NCI-H2196 treated with DMSO at 0.1 percent for 48 hours (cell line): ENCODE data around the gene ZNF562.
A peak's percentile ranks its signal among the peaks of the same experiment; 100 is the strongest.
"Not testable (repeated sequence)": the region's sequence is repeated elsewhere in the genome, so short reads cannot be mapped to it uniquely, and the experiment has no call there.

ENCODE experiments used
- DNase-seq: peaks from one replicate; lab custom pipeline; 2025; ENCODE audit not compliant: unreplicated experiment; lab: John Stamatoyannopoulos, UW

The ZNF562 gene

DNA sequence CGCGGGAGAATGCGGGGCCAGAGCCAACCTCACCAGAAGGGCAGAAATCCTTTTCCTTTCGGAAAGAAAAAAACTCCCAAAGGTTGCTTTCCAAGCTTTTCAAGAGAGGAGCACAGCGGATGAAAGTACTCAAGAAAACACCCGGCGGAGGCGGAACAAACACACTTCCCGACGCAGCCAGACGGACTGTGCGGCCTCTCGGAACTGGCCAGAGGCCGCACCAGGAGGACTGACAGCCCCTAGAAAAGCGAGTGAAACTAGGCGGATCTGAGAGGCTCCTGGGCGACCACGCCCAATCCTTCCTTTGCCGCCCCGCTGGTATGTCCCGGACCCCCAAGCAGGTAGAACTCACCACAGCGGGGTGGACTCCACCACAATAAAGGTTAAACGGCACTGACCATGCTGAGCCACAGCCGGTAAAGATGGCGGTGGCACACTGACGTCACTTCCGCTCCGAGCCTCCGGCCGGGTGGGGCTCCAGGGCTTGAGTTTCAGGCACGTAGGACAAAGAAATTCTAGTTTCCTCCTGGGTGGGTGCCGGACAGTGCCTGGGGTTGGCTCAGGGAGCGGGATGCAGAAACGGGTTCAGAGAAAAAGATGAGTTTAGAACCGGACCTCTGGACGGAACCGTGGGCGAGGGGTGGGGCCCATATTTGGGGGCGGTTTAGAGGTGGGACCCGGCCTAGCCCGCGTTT, at the start of gene ZNF562:
ZNF562 (minus strand) TSS at position 438 of the 695 bp plus-strand sequence. CDS start 14,356 bp downstream, outside the sequence.
- DNase-seq, result peak; percentile 83

DNA sequence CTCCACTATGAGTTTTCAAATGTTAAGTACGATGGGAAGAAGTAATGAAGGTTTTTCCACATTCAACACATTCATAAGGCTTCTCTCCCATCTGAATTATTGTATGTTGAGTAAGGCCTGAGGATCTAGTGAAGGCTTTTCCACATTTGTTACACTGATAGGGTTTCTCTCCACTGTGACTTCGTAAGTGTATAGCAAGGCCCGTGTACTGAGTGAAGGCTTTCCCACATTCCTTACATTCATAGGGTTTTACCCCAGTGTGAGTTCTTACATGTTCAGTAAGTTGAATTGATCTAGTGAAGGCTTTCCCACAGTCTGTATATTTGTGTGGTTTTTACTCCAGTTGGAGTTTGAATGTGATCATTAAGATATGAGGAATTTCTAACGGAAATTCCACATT, 49.3 kb upstream of the ZNF562 start:
- DNase-seq, result no peak

DNA sequence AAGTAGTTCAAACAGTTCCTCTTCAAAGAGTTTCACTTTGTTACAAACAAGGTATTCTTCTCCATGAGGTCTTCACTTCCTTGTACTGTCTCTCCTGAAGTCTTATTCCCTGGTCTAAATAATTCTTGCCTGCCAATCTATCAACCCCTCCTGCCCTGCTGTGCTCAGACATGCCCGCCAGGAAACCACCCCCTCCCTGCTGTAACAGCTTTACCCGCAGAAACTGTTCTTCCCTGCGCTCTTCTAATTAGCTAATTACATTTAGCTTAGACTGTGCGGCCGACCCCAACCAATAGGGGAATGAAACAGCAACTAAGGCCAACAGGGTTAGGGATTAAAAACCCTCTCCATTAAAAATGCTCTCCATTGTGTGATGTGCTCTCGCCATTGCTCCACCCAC, 47.0 kb upstream of the ZNF562 start:
- DNase-seq, result no peak

GRCh38 chr19:9720541-9720940, 45.6 kb upstream of the ZNF562 start:
- no peak for DNase-seq

DNA sequence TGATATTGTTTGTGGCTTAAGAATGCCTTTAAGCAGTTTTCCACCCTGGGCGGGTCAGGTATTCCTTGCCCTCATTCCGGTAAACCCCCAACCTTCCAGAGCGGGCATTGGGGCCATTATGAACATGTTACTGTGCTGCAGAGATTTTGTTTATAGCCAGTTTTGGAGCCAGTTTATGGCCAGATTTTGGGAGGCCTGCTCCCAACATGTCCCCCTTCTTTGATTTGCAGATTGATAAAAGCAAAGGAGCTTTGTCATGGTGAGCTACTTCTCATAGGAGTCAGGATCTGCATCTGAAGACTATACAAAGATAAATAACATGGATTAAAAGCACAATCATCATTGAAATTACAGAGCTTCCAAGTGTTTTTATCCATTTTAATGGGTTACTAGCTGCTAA, 36.9 kb upstream of the ZNF562 start:
- DNase-seq, result no peak

GRCh38 chr19:9709305-9709704, 34.4 kb upstream of the ZNF562 start:
- no peak for DNase-seq

DNA sequence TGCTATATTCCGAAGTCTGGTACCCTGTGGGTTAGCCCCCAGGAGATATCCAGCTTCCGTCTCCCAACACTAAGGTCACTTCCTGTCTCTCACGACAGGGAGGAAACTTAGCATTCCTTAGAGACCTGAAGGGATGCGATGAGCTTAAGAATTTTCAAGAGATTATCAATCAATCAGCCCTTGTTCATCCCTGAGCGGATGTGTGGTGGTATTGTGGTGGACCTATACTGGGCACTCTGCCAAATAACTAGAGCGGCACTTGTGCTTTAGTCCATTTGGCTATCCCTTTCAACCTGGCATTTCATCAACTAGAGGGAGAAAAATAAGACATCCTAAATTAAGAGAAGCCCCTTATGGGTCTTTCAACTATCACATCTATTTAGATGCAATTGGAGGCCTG, 30.9 kb upstream of the ZNF562 start:
- DNase-seq, result no peak

- DNase-seq, result no peak
These were observed 27.3 kb upstream of the ZNF562 start for GRCh38 chr19:9702186-9702585.

DNA sequence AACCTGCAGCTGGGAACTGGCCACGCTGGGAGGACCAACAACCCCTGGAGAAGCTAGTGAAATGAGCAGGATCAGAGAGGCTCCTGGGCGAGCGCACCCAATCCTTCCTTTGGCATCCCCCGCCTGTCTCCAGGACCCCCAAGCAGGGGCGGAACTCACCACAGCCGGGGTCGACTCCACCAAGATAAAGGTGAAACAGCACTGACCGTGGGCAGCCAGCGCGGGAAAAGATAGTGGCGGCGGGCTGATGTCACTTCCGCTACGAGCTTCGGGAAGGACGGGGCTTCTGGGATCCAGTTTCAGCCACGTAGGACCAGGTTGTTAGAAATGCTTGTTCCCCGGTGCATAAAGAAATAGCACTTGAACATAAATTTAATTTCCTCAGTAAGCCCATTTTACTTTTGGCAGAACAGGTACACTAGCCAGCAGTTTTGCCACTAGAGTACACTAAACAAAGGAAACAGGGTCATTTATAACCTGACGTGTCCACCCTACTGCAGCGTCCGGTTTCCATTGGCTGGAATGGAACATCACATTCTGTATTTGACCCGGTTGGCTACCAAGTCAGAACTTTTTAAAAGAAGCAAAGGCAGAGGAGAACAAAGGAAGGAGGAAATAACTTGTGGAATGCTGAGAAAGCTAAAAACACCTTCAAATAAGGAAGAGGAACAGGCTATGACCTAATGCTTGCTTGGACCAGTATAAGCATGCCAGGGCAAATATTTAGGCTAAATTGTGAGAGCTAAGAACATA, 25.5 kb upstream of the ZNF562 start:
- no peak for DNase-seq

GRCh38 chr19:9690301-9690700, 15.4 kb upstream of the ZNF562 start:
- not testable (repeated sequence) for DNase-seq

- DNase-seq, result not testable (repeated sequence)
These were observed 5.1 kb upstream of the ZNF562 start for GRCh38 chr19:9679996-9680395.

GRCh38 chr19:9675358-9675901, 530 bp upstream of the ZNF562 start:
- not testable (repeated sequence) for DNase-seq

DNA sequence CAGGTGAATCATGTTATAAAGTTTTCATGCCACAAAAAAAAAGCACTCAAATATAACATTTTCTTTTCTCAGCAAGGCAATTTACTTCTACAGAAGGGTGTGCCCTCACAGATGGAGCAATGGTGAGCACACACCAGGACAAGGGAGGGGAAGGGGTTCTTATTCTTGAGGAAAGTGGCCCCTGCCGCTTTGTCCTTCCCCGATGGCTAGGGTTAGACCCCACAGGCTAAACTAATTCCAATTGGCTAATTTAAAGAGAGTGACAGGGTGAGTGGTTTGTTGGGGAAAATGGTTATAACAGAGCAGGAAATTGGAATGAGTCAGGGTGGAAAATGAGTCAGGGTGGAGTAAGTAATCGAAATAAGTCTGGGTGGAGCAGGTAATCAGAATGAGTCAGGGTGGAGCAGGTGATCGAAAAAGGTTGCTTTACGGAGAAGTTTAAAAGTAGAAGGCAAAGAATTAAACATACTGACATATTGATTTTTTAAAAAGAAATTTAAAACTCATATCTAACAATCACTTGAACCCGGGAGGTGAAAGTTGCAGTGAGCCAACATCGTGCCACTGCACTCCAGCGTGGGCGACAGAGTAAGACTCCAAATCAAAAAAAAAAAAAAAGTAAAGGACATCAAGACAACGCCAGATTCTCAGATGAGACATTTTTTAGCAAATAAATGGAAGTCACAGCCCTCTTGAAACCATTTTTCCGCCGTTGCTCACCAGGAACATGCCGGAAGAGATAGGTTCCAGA, 813 bp downstream of the ZNF562 start:
- no peak for DNase-seq

- no peak for DNase-seq
These were observed 2.0 kb downstream of the ZNF562 start for GRCh38 chr19:9672893-9673292.

GRCh38 chr19:9671655-9672054, 3.2 kb downstream of the ZNF562 start:
- no peak for DNase-seq

DNA sequence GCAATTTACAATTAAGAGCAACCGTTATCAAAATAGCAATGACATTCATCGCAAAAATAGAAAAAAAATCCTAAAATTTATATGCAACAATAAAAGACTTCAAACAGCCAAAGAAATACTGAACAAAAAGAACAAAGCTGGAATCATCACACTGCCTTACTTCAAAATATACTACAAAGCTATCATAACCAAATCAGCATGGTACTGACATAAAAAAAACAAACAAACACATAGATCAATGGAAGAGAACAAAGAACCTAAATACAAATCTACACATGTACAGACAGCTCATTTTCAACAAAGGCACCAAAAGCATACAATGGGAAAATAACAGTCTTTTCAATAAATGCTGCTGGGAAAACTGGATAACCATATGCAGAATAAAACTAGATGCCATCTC, 6.4 kb downstream of the ZNF562 start:
- DNase-seq, result no peak

DNA sequence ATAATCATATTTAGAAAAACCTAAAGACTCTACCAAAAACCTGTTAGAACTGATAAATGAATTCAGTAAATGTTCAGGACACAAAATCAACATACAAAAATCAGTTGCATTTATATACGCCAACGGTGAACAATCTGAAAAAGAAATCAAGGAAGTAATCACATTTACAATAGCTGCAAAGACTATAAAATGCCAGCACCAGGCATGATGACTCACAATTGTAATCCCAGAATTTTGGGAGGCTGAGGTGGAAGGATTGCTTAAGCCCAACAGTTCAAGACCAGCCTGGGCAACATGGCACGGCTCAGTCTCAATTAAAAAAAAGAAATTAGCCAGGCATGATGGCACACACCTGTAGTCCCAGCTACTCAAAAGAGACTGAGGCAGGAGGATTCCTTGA, 7.0 kb downstream of the ZNF562 start:
- no peak for DNase-seq

DNA sequence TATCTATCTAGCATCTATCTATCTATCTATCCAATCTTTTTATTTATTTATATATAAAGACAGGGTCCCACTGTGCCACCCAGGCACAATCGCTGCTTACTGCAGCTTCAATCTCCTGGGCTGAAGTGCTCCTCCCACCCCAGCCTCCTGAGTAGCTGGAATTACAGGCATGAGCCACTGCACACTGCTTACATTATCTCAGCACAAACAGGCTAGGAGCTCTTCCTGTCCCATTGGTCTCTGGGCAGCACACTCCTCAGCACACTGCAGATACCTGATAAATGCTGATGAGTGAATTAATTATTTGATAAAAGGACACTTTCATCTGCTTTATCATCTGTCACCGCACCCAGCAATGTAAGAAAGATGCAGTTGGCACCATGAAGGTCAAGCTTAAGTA, 16.1 kb downstream of the ZNF562 start:
- DNase-seq, result no peak

DNA sequence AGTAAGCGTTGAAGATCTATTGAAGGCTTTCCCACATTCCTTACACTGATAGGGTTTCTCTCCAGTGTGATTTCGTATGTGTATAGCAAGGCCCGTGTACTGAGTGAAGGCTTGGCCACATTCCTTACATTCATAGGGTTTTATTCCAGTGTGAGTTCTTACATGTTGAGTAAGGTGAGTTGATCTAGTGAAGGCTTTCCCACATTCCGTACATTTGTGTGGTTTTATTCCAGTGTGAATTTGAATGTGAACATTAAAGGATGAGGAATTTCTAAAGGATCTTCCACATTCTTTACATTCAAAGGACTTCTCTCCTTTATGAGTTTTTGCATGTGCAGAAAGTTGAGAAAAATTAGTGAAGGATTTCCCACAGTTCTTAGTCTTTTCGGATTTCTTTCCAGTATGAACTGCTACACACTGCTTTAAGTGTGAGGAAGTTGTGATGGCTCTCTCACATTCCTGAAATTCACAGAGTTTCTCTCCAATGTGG, 21.8 kb downstream of the ZNF562 start:
- not testable (repeated sequence) for DNase-seq

GRCh38 chr19:9651464-9651863, 23.4 kb downstream of the ZNF562 start:
- DNase-seq, result not testable (repeated sequence)

GRCh38 chr19:9650345-9650744, 24.6 kb downstream of the ZNF562 start:
- no peak for DNase-seq
